Activated B cell treated with CpG ODN at 0.5 μM for 24 hours (primary cell): ENCODE data around the gene WASHC4. TPM values are rescaled to one million over a fixed set of nuclear protein-coding genes. Genes with fewer than 3 reads are reported as not detected.

Source experiments
- ATAC-seq: fragments of 200-7000 bp; cut with Tn5 transposase; one replicate; pipeline ENCODE4 v1.10.0; 2021; ENCODE audit warnings: low read depth, mild to moderate bottlenecking, moderate library complexity
- CTCF ChIA-PET: fragments of 350-600 bp; sonication (Branson Sonifier 250); formaldehyde crosslinking; loops from one replicate; lab custom pipeline; 2021; ENCODE audit warnings: antibody characterized with exemption; lab: Charles Lee
- POLR2A ChIA-PET: fragments of 350-600 bp; sonication (Branson Sonifier 250); formaldehyde crosslinking; loops from one replicate; lab custom pipeline; 2021; ENCODE audit warnings: antibody characterized with exemption; lab: Charles Lee
- DNase-seq: peaks from one replicate; pipeline ENCODE4 v3.0.0; 2022
- H3K27ac Mint-ChIP-seq: one replicate; pipeline ENCODE4 v1.8.0; 2020; ENCODE audit warnings: mixed read lengths
- H3K27me3 Mint-ChIP-seq: one replicate; pipeline ENCODE4 v1.8.0; 2021; ENCODE audit warnings: mixed read lengths
- H3K36me3 Mint-ChIP-seq: one replicate; pipeline ENCODE4 v1.8.0; 2021; ENCODE audit warnings: low read depth, mixed read lengths
- H3K4me1 Mint-ChIP-seq: one replicate; pipeline ENCODE4 v1.8.0; 2021; ENCODE audit warnings: mixed read lengths
- H3K4me3 Mint-ChIP-seq: one replicate; pipeline ENCODE4 v1.8.0; 2020; ENCODE audit warnings: mild to moderate bottlenecking, mixed read lengths
- H3K9me3 Mint-ChIP-seq: one replicate; pipeline ENCODE4 v1.8.0; 2020; ENCODE audit warnings: mixed read lengths
- CTCF ChIP-seq: fragments of 200-600 bp; IDR thresholded peaks from one replicate; pipeline ENCODE4 v1.8.0; 2022; ENCODE audit warnings: antibody characterized with exemption, mild to moderate bottlenecking
- intact Hi-C: fragments of 100-400 bp; cut with micrococcal nuclease; formaldehyde crosslinking; loops from one replicate; pipeline ENCODE4 v1.15.1; 2024
- total RNA-seq: library from RNA; stranded (reverse); gene quantifications from 2 replicates; pipeline ENCODE4 v1.2.3, GENCODE V29; 2022

WASHC4 gene
- total RNA-seq, 1 donor from 2014 or later, result 128 TPM

- peak; percentile 96 for ATAC-seq
These were observed 23.0 kb upstream of the WASHC4 start, which contains the start of gene ALDH1L2 for GRCh38 chr12:105084251-105085250. Gene ALDH1L2, minus strand, starts transcription at chr12:105084458. Its CDS starts 22 bp downstream, at chr12:105084436.

DNA sequence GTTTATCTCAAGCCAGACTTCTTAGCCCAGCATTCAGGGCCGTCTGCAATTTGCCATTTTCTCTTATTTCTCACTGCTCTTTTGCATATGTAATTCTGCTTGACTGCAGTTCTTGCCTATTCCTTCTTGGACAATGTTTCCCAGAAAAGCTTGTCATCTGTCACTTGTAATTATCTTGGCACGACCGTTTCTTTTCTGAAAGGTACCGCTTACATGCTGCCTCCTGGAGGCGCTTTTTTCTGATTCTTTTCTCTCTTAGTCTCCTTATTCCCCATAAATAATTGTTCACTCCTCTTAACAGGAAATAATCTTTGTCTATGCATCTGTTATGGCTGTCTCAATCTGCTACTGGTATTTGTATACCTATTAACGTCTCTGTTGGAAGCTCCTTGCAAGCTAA lies 22.0 kb upstream of the WASHC4 start:
- Mint-ChIP-seq H3K27ac (no peak overlapping the region), H3K27me3 (peaks cover 10% of the 10 kb centered on the region), H3K4me3 (peak overlapping the region; percentile 20), H3K9me3 (peaks cover 4% of the 10 kb centered on the region), H3K36me3 (no peaks in the 10 kb centered on the region), H3K4me1 (peaks cover 9% of the 10 kb centered on the region)
- ChIA-PET CTCF (no interaction called here), POLR2A (no interaction called here)
- ATAC-seq (no peak), DNase-seq (no peak)
- no peak for TF ChIP-seq CTCF
- intact Hi-C loops, result loop anchor here (10.0 kb wide), 1 partner anchor 1621 kb away; no protein-coding TSS in a partner anchor

More at GRCh38 chr12:105084251-105085250, 23.0 kb upstream of the WASHC4 start, which contains the start of gene ALDH1L2:
- Mint-ChIP-seq H3K27ac (peak within 1 kb of the TSS; percentile 41), H3K36me3 (no peaks in the 10 kb centered on the region), H3K4me1 (peaks cover 9% of the 10 kb centered on the region), H3K4me3 (peak within 1 kb of the TSS; percentile 86), H3K9me3 (peaks cover 4% of the 10 kb centered on the region), H3K27me3 (peaks cover 10% of the 10 kb centered on the region)
- peak; percentile 56 for DNase-seq
- ChIA-PET POLR2A (interaction anchor here (0.6 to 2.4 kb wide), 2 partner anchors 24 to 801 kb away, joined by 3 to 29 read pairs; partner anchors contain the start of gene WASHC4), CTCF (no interaction called here)
- intact Hi-C loops, result loop anchor here (1.0 to 10.0 kb wide), 2 partner anchors 23 to 1620 kb away; partner anchors contain the start of gene WASHC4
- no peak for TF ChIP-seq CTCF

GRCh38 chr12:105089817-105090216 lies 17.7 kb upstream of the WASHC4 start:
- ChIA-PET CTCF (no interaction called here), POLR2A (interaction anchor here (0.6 kb wide), 1 partner anchor 131 kb away, joined by 3 read pairs; no protein-coding TSS in a partner anchor)
- H3K27me3 Mint-ChIP-seq, result peaks cover 6% of the 10 kb centered on the region
- TF ChIP-seq CTCF, result no peak
- no peaks in the 10 kb centered on the region for H3K36me3 Mint-ChIP-seq
- DNase-seq (no peak), ATAC-seq (no peak)
- no peak overlapping the region for H3K27ac Mint-ChIP-seq
- H3K4me1 Mint-ChIP-seq, result no peaks in the 10 kb centered on the region
- H3K9me3 Mint-ChIP-seq, result peaks cover 6% of the 10 kb centered on the region
- no peak overlapping the region for H3K4me3 Mint-ChIP-seq
- intact Hi-C loops, result loop anchor here (10.0 kb wide), 1 partner anchor 1625 kb away; no protein-coding TSS in a partner anchor

- DNase-seq (no peak), ATAC-seq (no peak)
- H3K36me3 Mint-ChIP-seq, result peaks cover 1% of the 10 kb centered on the region
- H3K4me1 Mint-ChIP-seq, result no peaks in the 10 kb centered on the region
- H3K27me3 Mint-ChIP-seq, result peaks cover 5% of the 10 kb centered on the region
- peaks cover 8% of the 10 kb centered on the region for H3K9me3 Mint-ChIP-seq
- H3K27ac Mint-ChIP-seq, result no peak overlapping the region
- ChIA-PET POLR2A (interaction anchor here (0.6 kb wide), 1 partner anchor 131 kb away, joined by 3 read pairs; no protein-coding TSS in a partner anchor), CTCF (no interaction called here)
- intact Hi-C loops, result no loop called here
- no peak for TF ChIP-seq CTCF
- H3K4me3 Mint-ChIP-seq, result no peak overlapping the region
These were observed 17.2 kb upstream of the WASHC4 start for GRCh38 chr12:105090361-105090760.
